HG03575 (cell line): Measurements from ENCODE around the gene VMAC.
"Not testable (repeated sequence)": the region's sequence is repeated elsewhere in the genome, so short reads cannot be mapped to it uniquely, and the experiment has no call there.

ENCODE experiments used
- ATAC-seq: cut with Tn5 transposase; IDR thresholded peaks from one replicate; pipeline ENCODE4 v1.9.1; 2021; ENCODE audit not compliant: unreplicated experiment, insufficient number of reproducible peaks, low FRiP score; ENCODE audit errors: extremely low read depth

The VMAC gene

DNA sequence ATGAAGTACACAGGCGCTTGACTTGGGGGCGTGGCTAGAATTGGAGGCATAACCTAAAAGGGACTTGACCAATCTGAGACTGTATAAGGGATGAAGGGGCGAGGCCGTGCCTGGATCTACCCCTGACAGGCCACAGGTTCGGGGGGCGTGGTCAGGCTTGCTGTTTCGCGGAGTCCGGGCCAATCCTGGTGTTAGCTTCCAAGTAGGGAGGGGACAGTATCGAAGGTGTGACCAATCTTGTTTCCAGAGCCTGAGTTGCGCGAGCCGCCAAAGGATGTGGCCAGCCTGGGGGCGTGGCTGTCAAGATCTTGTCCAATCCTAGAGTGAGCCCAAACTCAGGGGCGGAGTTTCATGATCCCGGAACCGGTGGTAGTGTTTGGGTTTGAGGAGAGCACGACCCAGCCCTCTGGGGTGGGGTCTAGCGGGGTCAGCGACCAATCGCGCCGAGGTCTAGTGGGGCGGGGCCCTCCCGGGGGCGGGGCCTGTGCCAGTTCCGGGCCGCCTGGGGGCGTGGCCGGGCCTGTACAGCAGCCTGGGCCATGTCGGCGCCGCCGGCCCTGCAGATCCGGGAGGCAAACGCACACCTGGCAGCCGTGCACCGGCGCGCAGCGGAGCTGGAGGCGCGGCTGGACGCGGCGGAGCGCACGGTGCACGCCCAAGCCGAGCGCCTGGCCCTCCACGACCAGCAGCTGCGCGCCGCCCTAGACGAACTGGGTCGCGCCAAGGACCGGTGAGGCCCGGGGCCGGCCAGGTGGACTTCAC, at the start of gene VMAC:
Gene VMAC, plus strand, starts transcription at position 521 of the 762 bp plus-strand sequence. Its CDS starts 19 bp downstream, at position 540.
- peak; percentile 67 for ATAC-seq

DNA sequence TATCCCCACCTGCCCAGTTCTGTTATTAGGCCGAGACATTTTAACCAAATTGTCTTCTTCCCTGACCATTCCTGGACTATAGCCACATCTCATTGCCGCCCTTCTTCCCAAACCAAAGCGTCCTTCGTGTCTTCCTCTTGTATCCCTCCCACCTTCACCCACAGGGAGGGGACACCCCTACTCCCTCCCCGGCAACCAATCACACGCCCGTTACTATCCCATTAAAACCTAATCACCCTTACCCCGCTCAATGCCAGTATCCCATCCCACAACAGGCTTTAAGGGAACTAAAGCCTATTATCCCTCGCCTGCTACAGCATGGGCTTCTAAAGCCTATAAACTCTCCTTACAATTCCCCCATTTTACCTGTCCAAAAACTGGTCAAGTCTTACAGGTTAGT, 49.5 kb upstream of the VMAC start:
- not testable (repeated sequence) for ATAC-seq

DNA sequence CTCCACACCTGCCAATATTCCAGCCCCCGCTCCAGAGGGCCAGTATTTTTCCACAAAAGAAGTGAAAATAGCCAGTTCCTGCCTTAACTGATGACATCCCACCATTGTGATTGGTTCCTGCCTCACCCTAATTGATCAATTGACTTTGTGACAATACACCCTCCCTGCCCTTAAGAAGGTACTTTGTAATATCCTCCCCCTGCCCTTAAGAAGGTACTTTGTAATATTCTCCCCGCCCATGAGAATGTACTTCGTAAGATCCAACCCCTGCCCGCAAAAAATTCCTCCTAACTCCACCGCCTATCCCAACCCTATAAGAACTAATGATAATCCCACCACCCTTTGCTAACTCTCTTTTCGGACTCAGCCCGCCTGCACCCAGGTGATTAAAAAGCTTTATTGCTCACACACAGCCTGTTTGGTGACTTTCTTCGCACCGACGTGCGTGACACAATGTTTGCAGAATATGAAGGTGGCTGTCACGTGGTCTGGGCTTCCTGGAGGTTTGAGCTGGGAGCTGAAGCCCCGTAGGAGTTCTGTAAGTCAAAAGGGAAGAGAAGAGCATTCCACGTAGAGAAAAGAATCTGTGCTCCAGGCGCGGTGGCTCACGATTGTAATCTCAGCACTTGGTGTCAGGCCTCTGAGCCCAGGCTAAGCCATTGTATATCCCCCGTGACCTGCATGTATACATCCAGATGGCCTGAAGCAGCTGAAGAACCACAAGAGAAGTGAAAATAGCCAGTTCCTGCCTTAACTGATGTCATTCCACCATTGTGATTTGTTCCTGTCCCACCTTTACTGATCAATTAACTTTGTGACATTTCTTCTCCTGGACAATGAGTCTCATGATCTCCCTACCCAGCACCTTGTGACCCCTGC, 47.2 kb upstream of the VMAC start:
- ATAC-seq = no peak

DNA sequence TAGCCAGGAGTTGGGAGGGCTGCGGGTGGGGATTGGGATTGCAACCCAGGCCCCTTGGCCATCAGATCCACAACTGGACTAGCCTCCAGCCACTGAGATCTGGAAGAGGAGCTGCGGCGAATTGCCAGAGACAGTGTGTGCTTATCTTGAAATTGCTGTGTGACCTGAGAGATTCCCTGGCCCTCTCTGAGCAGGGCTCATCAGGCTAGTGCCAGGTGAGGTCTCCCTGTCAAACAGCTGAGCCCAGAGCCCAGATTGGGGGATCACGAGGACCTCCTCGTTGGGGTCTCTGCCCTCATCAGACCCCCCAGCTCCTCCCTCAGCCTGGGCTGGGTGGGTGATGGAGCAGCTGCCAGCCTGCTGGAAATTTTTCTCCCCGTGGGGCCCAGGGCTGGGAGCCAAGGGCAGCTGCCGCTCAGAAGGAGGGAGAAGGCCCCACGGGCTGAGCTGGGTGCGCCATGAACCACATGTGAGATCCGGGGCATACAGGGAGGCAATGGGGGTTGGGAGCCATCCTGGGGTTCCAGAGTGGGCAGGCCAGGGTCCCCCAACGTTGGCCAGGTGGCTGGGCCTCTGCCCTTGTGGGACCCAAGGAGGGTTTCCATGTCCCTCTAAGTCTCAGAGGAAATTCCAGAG, 41.5 kb upstream of the VMAC start:
- no peak for ATAC-seq

- ATAC-seq = no peak
Measured at GRCh38 chr19:5864013-5864720, 40.5 kb upstream of the VMAC start.

GRCh38 chr19:5864725-5865486, 39.8 kb upstream of the VMAC start:
- no peak for ATAC-seq

DNA sequence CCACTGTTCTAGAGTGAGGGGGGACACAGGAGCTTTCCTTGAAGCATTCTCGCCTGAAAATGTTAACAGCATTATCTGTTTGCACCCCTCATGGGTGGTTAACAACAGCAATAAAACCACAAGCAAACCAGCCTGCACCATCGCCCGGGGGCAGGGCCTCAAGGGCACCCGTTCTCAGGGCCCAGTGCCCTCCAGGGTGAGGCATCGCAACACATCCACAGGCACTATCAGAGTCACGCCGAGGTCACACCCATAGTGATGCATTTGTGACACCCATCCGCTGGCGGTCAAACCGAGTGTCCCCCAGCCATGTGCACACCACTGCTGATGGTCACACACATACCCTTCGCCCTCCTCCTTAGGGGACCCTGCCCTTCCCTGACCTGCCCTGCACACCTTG, 38.9 kb upstream of the VMAC start:
- ATAC-seq = no peak

- ATAC-seq = no peak
Measured at GRCh38 chr19:5867201-5868136, 37.2 kb upstream of the VMAC start.

- ATAC-seq = no peak
Measured at GRCh38 chr19:5870986-5871394, 33.7 kb upstream of the VMAC start.

DNA sequence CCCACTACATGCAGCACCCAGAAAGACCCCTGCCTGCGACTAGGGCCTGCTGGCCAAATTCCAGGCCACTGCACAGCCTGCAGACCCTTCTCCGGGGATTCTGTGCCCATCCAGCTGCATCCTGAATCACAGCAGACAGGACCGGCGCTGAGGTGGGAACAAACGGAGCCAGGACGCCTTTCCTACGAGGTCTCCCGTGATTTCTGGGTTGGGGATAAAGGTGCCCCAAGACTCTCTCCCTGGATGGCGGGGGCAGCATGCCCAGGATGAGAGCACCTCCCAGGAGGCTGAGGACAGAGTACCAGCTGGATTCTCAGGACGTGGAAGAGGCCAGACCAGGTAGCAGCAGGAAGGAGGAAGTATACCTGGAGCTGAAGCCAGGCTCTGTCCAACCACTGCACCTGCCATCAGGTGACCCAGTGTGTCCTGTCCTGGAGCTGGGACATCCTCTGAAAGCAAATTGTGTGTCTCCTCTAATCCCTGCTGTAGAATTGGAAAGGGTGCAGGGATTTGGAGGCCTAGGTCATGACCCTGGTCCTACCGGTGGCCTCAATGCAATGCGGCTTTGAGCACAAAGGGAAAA, 31.0 kb upstream of the VMAC start:
- ATAC-seq = no peak

GRCh38 chr19:5874496-5874895, 30.2 kb upstream of the VMAC start:
- ATAC-seq = not testable (repeated sequence)

- no peak for ATAC-seq
Measured at GRCh38 chr19:5877427-5877826, 27.2 kb upstream of the VMAC start.

GRCh38 chr19:5877882-5878281, 26.8 kb upstream of the VMAC start:
- ATAC-seq = no peak

DNA sequence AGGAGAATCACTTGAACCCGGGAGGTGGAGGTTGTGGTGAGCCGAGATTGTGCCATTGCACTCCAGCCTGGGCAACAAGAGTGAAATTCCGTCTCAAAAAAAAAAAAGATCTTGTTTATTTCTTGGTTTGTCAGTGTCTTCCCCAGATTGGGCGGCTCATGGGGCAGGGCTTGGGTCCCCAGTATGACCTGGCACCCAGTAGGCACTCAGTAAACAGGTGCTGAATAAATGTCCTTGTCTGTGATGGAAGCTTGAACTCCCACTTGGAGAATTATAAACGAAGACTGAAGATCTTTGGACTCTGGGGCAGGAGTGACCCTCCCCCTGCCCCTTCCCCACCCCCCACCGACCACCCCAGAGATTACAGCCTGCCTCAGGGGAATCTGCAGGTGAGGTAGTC, 24.5 kb upstream of the VMAC start:
- ATAC-seq = no peak

DNA sequence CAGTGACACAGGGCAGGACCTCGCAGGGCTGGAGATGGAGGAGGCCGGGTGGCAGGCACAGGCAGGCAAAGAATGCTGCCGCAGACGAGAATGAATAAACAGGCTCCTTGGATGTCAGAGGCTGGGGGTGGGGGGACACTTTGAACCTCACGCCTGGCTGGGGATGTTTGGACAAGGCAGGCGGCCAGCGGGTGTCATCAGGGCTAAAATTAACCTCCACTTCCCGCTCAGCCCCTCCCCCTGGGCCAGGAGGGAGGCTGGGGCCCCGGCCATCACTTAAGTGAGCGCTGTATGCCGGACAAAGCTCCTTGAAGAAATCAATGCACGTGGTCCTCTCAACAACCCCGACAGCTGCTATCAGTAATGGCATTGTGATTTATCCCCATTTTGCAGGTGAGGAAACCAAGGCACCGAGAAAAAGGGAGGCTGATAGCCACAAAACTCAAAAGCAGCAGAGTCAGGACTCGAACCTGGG, 24.0 kb upstream of the VMAC start:
- no peak for ATAC-seq

DNA sequence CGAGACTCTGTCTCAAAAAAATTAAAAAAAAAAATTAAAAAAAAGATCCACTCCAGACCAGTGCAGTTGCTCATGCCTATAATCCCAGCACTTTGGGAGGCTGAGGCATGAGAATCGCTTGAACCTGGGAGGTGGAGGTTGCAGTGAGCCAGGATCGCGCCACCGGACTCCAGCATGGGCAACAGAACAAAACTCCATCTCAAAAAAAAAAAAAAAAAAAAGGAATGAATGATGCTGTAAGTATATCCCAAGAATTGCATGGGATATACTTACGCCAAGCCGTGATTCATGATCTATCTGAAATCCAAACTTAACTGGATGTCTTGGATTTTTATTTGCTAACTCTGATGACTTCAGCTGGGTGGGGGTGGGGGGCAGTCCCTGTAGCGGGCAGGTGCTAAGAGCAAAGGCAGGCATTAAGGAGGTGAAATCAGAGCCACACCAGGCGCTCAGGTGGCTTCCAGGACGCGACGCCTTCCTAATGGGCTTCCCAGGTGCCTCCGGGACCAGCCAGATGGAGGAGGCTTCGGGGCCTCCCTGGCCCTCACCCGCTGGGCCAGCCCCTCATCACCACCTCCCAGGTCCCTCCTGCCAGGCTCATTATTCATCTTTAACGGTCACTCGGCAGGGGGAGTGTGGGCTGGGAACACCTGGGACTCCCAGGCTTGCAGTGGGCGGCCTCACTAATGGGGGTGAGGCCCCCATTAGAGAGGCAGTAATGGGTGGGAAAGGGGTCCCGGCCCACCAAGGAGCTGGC, 23.0 kb upstream of the VMAC start:
- no peak for ATAC-seq
